ENCODE results near the gene HBG1.
"Not testable (repeated sequence)": the region's sequence is repeated elsewhere in the genome, so short reads cannot be mapped to it uniquely, and the experiment has no call there.

DNA sequence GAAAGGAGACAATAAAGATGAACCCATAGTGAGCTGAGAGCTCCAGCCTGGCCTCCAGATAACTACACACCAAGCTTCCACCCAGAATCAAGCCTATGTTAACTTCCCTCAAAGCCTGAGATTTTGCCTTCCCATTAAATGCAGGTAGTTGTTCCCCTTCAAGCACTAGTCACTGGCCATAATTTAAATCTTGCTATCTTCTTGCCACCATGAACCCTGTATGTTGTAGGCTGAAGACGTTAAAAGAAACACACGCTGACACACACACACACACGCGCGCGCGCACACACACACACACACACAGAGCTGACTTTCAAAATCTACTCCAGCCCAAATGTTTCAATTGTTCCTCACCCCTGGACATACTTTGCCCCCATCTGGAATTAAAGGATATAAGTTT is 1.2 kb downstream of the HBG1 start:
- TF ChIP-seq, protein P1, sequence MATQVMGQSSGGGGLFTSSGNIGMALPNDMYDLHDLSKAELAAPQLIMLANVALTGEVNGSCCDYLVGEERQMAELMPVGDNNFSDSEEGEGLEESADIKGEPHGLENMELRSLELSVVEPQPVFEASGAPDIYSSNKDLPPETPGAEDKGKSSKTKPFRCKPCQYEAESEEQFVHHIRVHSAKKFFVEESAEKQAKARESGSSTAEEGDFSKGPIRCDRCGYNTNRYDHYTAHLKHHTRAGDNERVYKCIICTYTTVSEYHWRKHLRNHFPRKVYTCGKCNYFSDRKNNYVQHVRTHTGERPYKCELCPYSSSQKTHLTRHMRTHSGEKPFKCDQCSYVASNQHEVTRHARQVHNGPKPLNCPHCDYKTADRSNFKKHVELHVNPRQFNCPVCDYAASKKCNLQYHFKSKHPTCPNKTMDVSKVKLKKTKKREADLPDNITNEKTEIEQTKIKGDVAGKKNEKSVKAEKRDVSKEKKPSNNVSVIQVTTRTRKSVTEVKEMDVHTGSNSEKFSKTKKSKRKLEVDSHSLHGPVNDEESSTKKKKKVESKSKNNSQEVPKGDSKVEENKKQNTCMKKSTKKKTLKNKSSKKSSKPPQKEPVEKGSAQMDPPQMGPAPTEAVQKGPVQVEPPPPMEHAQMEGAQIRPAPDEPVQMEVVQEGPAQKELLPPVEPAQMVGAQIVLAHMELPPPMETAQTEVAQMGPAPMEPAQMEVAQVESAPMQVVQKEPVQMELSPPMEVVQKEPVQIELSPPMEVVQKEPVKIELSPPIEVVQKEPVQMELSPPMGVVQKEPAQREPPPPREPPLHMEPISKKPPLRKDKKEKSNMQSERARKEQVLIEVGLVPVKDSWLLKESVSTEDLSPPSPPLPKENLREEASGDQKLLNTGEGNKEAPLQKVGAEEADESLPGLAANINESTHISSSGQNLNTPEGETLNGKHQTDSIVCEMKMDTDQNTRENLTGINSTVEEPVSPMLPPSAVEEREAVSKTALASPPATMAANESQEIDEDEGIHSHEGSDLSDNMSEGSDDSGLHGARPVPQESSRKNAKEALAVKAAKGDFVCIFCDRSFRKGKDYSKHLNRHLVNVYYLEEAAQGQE (tag by site-specific recombination; IDR thresholded peaks at IDR 0.05): not testable (repeated sequence)
- TF ChIP-seq RBAK (tag by site-specific recombination; IDR thresholded peaks at IDR 0.05); CTCF (tag by site-specific recombination; IDR thresholded peaks at IDR 0.05); ZNF138 (tag by site-specific recombination; IDR thresholded peaks at IDR 0.05; ENCODE audit: borderline replicate concordance); SP2 (tag by site-specific recombination; IDR thresholded peaks at IDR 0.05); ZBTB26 (tag by site-specific recombination; optimal IDR thresholded peaks at IDR 0.05); ZNF341 (tag by site-specific recombination; IDR thresholded peaks at IDR 0.05; ENCODE audit: low read depth): not testable (repeated sequence)
- TF ChIP-seq, protein P2, sequence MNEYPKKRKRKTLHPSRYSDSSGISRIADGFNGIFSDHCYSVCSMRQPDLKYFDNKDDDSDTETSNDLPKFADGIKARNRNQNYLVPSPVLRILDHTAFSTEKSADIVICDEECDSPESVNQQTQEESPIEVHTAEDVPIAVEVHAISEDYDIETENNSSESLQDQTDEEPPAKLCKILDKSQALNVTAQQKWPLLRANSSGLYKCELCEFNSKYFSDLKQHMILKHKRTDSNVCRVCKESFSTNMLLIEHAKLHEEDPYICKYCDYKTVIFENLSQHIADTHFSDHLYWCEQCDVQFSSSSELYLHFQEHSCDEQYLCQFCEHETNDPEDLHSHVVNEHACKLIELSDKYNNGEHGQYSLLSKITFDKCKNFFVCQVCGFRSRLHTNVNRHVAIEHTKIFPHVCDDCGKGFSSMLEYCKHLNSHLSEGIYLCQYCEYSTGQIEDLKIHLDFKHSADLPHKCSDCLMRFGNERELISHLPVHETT (tag by site-specific recombination; IDR thresholded peaks at IDR 0.05): not testable (repeated sequence)
